BE2C (cell line): ENCODE data around the gene DICER1.

Experiments
- DNase-seq: peaks from one replicate; pipeline ENCODE4 v3.0.0-alpha.2; 2020
- H3K27me3 ChIP-seq: fragments of 250-450 bp; sonication (Bioruptor Pico); 2 replicates; pipeline ENCODE4 v1.5.1; 2020; ENCODE audit warnings: mild to moderate bottlenecking
- H3K36me3 ChIP-seq: fragments of 250-450 bp; sonication (Bioruptor Pico); 2 replicates; pipeline ENCODE4 v1.5.1; 2020; ENCODE audit warnings: mild to moderate bottlenecking
- H3K4me1 ChIP-seq: fragments of 250-450 bp; sonication (Bioruptor Pico); 2 replicates; pipeline ENCODE4 v1.5.1; 2020
- H3K4me3 ChIP-seq: 2 replicates; pipeline ENCODE4 v1.5.1; 2011; ENCODE audit warnings: low read depth, low read length
- H3K9me3 ChIP-seq: fragments of 250-450 bp; sonication (Bioruptor Pico); 2 replicates; pipeline ENCODE4 v1.5.1; 2020
- TF ChIP-seq, protein P1 (sequence below): IDR thresholded peaks from 2 replicates; pipeline ENCODE4 v1.5.1; 2012; ENCODE audit warnings: mild to moderate bottlenecking, low read depth, low read length

DICER1 gene

GRCh38 chr14:95127531-95127911 is 29.8 kb downstream of the DICER1 start:
- no peak for DNase-seq
- TF ChIP-seq, protein P1, sequence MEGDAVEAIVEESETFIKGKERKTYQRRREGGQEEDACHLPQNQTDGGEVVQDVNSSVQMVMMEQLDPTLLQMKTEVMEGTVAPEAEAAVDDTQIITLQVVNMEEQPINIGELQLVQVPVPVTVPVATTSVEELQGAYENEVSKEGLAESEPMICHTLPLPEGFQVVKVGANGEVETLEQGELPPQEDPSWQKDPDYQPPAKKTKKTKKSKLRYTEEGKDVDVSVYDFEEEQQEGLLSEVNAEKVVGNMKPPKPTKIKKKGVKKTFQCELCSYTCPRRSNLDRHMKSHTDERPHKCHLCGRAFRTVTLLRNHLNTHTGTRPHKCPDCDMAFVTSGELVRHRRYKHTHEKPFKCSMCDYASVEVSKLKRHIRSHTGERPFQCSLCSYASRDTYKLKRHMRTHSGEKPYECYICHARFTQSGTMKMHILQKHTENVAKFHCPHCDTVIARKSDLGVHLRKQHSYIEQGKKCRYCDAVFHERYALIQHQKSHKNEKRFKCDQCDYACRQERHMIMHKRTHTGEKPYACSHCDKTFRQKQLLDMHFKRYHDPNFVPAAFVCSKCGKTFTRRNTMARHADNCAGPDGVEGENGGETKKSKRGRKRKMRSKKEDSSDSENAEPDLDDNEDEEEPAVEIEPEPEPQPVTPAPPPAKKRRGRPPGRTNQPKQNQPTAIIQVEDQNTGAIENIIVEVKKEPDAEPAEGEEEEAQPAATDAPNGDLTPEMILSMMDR: no peak
- H3K27me3 ChIP-seq: no peaks in the 10 kb centered on the region
- H3K4me3 ChIP-seq: no peak overlapping the region
- peaks cover 51% of the 10 kb centered on the region for H3K36me3 ChIP-seq
- no peaks in the 10 kb centered on the region for H3K4me1 ChIP-seq
- no peaks in the 10 kb centered on the region for H3K9me3 ChIP-seq

GRCh38 chr14:95126906-95127530 is 30.3 kb downstream of the DICER1 start:
- Histone ChIP-seq H3K9me3 (no peaks in the 10 kb centered on the region), H3K4me3 (no peak overlapping the region), H3K27me3 (no peaks in the 10 kb centered on the region), H3K4me1 (no peaks in the 10 kb centered on the region), H3K36me3 (peaks cover 51% of the 10 kb centered on the region)
- TF ChIP-seq, protein P1: no peak
- no peak for DNase-seq

DNA sequence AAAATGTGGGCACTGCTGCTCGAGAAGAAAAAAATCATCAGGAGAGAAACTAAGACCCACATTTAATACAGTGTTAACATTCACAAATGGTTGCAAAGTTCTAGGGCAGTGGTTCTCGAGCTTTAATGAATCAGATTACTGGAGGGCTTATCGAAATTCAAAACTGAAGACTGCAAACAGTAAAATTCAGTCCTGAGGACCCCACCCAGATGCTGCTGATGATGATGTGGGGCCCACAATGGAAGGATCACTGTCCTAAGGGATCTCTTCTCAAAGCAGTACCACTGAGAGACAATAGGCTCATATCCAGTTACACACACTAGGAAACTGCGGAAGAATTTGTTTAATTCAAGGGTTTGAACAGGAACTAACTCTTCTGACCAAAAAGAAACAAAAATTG is 31.4 kb downstream of the DICER1 start:
- H3K4me1 ChIP-seq: no peaks in the 10 kb centered on the region
- no peak for DNase-seq
- no peak overlapping the region for H3K4me3 ChIP-seq
- no peaks in the 10 kb centered on the region for H3K27me3 ChIP-seq
- H3K9me3 ChIP-seq: no peaks in the 10 kb centered on the region
- TF ChIP-seq, protein P1: no peak
- H3K36me3 ChIP-seq: peaks cover 47% of the 10 kb centered on the region

DNA sequence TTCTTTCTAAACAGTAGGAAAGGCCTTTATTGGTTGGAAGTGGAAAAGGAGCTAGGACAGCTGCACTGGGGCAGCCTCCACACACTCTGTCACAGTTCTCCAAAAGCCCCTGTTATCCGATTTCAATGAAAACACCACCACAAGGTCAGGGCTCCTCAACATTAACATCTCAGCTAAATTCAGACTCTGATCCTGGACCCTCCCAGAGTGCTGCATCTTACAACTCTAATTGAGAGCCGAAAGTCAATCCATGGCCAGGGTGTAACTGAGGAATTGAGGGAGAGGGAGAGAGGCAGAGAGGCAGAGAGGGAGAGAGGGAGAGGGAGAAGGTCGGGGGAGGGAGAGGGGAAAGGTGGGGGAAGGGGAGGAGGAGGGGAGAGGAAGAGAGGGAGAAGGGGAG is 32.1 kb downstream of the DICER1 start:
- peaks cover 48% of the 10 kb centered on the region for H3K36me3 ChIP-seq
- H3K4me3 ChIP-seq: no peak overlapping the region
- TF ChIP-seq, protein P1: no peak
- H3K4me1 ChIP-seq: no peaks in the 10 kb centered on the region
- DNase-seq: no peak
- no peaks in the 10 kb centered on the region for H3K9me3 ChIP-seq
- no peaks in the 10 kb centered on the region for H3K27me3 ChIP-seq

DNA sequence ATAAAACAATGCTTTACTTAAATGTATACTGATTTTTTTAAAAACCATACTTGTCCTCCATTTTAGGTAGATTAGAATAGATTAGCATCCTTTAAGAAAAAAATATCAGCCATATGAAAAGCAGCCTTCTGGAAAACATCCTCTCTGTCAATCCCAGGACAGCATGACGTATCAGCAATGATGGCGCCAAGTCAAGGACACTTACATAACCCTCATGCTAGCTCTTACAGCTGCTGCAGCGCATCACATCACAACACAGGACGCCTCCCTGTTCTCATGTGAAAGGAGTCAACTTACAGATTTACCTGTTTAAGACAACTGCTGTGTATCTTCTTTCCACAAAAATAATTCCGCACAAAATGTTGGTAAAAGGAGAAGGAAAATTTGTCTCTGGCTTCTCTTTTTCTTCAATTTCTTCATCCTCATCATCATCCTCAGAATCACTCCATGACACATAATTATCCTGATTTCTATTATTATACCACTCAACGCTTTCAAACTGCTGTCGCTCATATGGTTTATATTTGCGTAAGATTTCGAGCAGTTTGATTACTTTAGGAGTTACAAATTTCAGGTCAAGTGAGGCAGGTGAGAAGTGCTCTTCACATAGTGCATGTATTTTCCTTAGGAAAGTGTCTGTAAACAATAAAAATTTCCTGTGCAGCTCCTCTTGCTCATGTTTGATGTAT is 33.3 kb downstream of the DICER1 start:
- Histone ChIP-seq H3K4me3 (no peak overlapping the region), H3K9me3 (no peaks in the 10 kb centered on the region), H3K36me3 (peaks cover 44% of the 10 kb centered on the region), H3K27me3 (no peaks in the 10 kb centered on the region), H3K4me1 (no peaks in the 10 kb centered on the region)
- no peak for DNase-seq
- TF ChIP-seq, protein P1: no peak

- TF ChIP-seq, protein P1: no peak
- Histone ChIP-seq H3K27me3 (no peaks in the 10 kb centered on the region), H3K36me3 (peaks cover 39% of the 10 kb centered on the region)
Observed at GRCh38 chr14:95122621-95122945, 34.7 kb downstream of the DICER1 start.

More at GRCh38 chr14:95122621-95122945, 34.7 kb downstream of the DICER1 start:
- Histone ChIP-seq H3K4me1 (0 out of 2 replicates have a peak, but pooled peaks cover 3% of the 10 kb centered on the region), H3K4me3 (no peak overlapping the region), H3K9me3 (no peaks in the 10 kb centered on the region)
- DNase-seq: no peak
